ENCODE measurements around the gene MAN2A2. TPM values are rescaled to one million over a fixed set of nuclear protein-coding genes. Genes with fewer than 3 reads are reported as not detected.

Gene MAN2A2
- total RNA-seq, 4 donors from 2014 or later, result 46.8 to 109 (median 86.4) TPM

GRCh38 chr15:90885432-90886290 is 17.4 kb upstream of the MAN2A2 start:
- Histone ChIP-seq H3K27me3 (no peaks in the 10 kb centered on the region), H3K9me3 (no peaks in the 10 kb centered on the region), H3K27ac (peak overlapping the region; percentile 86 to 92 (median 90)), H3K36me3 (no peaks in the 10 kb centered on the region), H3K4me3 (peak overlapping the region in 2 of 4 donors; percentile 51 to 56), H3K4me1 (peaks cover 6 to 35% (median 23%) of the 10 kb centered on the region in 4 donors)
- DNase-seq, result peak; percentile 81
- WGBS, 2 donors (ENCODE audit: low coverage in 1 of 2), result 53% methylated on average over 23 of the region's 23 CpGs; no CpG with 5 or more reads in 1 of the 2 donors
- TF ChIP-seq EP300 (IDR thresholded peaks at IDR 0.05; ENCODE audit: low read depth) (no peak), POLR2AphosphoS5 (IDR thresholded peaks at IDR 0.05) (no peak), POLR2A (IDR thresholded peaks at IDR 0.05) (no peak)
- TF ChIP-seq, protein P1, sequence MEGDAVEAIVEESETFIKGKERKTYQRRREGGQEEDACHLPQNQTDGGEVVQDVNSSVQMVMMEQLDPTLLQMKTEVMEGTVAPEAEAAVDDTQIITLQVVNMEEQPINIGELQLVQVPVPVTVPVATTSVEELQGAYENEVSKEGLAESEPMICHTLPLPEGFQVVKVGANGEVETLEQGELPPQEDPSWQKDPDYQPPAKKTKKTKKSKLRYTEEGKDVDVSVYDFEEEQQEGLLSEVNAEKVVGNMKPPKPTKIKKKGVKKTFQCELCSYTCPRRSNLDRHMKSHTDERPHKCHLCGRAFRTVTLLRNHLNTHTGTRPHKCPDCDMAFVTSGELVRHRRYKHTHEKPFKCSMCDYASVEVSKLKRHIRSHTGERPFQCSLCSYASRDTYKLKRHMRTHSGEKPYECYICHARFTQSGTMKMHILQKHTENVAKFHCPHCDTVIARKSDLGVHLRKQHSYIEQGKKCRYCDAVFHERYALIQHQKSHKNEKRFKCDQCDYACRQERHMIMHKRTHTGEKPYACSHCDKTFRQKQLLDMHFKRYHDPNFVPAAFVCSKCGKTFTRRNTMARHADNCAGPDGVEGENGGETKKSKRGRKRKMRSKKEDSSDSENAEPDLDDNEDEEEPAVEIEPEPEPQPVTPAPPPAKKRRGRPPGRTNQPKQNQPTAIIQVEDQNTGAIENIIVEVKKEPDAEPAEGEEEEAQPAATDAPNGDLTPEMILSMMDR (IDR thresholded peaks at IDR 0.05), result peak; percentile 97 to 99 (median 98)
- intact Hi-C loops (cut with DNase I; ENCODE audit: low total_unique reads), result loop anchor here (1.0 to 10.0 kb wide), 2 partner anchors 171 to 237 kb away; partner anchors contain the start of gene BLM
- in situ Hi-C loops (cut with MboI; ENCODE audit: low pct_ligation_motif_present in 1 of 4, low pct_unique_long_range_greater_than_20kb in 1 of 4, low sequenced_read_pairs in 3 of 4), result loop anchor here (5.0 to 25.0 kb wide), 4 partner anchors 223 to 573 kb away; no protein-coding TSS in a partner anchor

DNA sequence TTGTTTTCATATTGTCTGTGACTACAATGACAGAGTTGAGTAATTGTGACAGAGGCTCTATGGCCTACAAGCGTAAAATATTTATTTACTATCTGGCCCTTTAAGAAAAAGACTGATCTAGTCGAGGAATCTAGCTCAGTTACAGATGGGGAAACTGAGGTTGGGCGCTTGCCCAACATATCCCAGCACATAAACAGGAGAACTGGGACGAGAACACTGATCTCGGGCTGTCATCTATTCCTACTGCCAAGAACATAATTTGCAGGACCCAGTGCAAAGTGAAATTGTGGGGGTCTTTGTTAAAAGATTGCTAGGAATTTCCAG is 16.8 kb upstream of the MAN2A2 start:
- H3K27ac ChIP-seq, result no peak overlapping the region
- H3K36me3 ChIP-seq, result no peaks in the 10 kb centered on the region
- peaks cover 6 to 35% (median 23%) of the 10 kb centered on the region in 4 donors for H3K4me1 ChIP-seq
- H3K9me3 ChIP-seq, result no peaks in the 10 kb centered on the region
- 28% methylated on average over 5 of the region's 5 CpGs; no CpG with 5 or more reads in 1 of the 2 donors for WGBS, 2 donors (ENCODE audit: low coverage in 1 of 2)
- DNase-seq, result no peak
- TF ChIP-seq POLR2A (IDR thresholded peaks at IDR 0.05) (no peak), POLR2AphosphoS5 (IDR thresholded peaks at IDR 0.05) (no peak), EP300 (IDR thresholded peaks at IDR 0.05; ENCODE audit: low read depth) (no peak)
- TF ChIP-seq, protein P1 (IDR thresholded peaks at IDR 0.05), result peak in 2 of 5 experiments; percentile 1 to 4
- no peak overlapping the region for H3K4me3 ChIP-seq
- intact Hi-C loops (cut with DNase I; ENCODE audit: low total_unique reads) (loop anchor here (10.0 kb wide), 1 partner anchor 171 kb away; the partner anchor contains the start of gene BLM), in situ Hi-C loops (cut with MboI; ENCODE audit: low pct_ligation_motif_present in 1 of 4, low pct_unique_long_range_greater_than_20kb in 1 of 4, low sequenced_read_pairs in 3 of 4) (loop anchor here (5.0 to 25.0 kb wide), 4 partner anchors 224 to 574 kb away; no protein-coding TSS in a partner anchor)
- H3K27me3 ChIP-seq, result no peaks in the 10 kb centered on the region

GRCh38 chr15:90887037-90887481 is 16.0 kb upstream of the MAN2A2 start:
- in situ Hi-C loops (cut with MboI; ENCODE audit: low pct_ligation_motif_present in 1 of 4, low pct_unique_long_range_greater_than_20kb in 1 of 4, low sequenced_read_pairs in 3 of 4) (loop anchor here (5.0 to 25.0 kb wide), 4 partner anchors 225 to 575 kb away; no protein-coding TSS in a partner anchor), intact Hi-C loops (cut with DNase I; ENCODE audit: low total_unique reads) (loop anchor here (10.0 kb wide), 1 partner anchor 172 kb away; the partner anchor contains the start of gene BLM)
- peaks cover 6 to 35% (median 23%) of the 10 kb centered on the region in 4 donors for H3K4me1 ChIP-seq
- DNase-seq, result no peak
- no peak overlapping the region for H3K4me3 ChIP-seq
- no peak for TF ChIP-seq EP300 (IDR thresholded peaks at IDR 0.05; ENCODE audit: low read depth)
- TF ChIP-seq, protein P1 (IDR thresholded peaks at IDR 0.05), result no peak
- no peak for TF ChIP-seq POLR2AphosphoS5 (IDR thresholded peaks at IDR 0.05)
- TF ChIP-seq POLR2A (IDR thresholded peaks at IDR 0.05), result no peak
- H3K27me3 ChIP-seq, result no peaks in the 10 kb centered on the region
- H3K27ac ChIP-seq, result no peak overlapping the region
- H3K36me3 ChIP-seq, result no peaks in the 10 kb centered on the region
- 71% methylated on average over 4 of the region's 13 CpGs; no CpG with 5 or more reads in 1 of the 2 donors for WGBS, 2 donors (ENCODE audit: low coverage in 1 of 2)
- H3K9me3 ChIP-seq, result no peaks in the 10 kb centered on the region

GRCh38 chr15:90889313-90889730 is 13.8 kb upstream of the MAN2A2 start:
- DNase-seq, result no peak
- Histone ChIP-seq H3K4me3 (no peak overlapping the region), H3K36me3 (no peaks in the 10 kb centered on the region), H3K4me1 (peaks cover 6 to 20% (median 13%) of the 10 kb centered on the region in 4 donors), H3K27me3 (no peaks in the 10 kb centered on the region), H3K27ac (no peak overlapping the region), H3K9me3 (no peaks in the 10 kb centered on the region)
- TF ChIP-seq, protein P1 (IDR thresholded peaks at IDR 0.05), result no peak
- no peak for TF ChIP-seq EP300 (IDR thresholded peaks at IDR 0.05; ENCODE audit: low read depth)
- TF ChIP-seq POLR2A (IDR thresholded peaks at IDR 0.05), result no peak
- TF ChIP-seq POLR2AphosphoS5 (IDR thresholded peaks at IDR 0.05), result no peak
- intact Hi-C loops (cut with DNase I; ENCODE audit: low total_unique reads) (loop anchor here (10.0 kb wide), 1 partner anchor 175 kb away; the partner anchor contains the start of gene BLM), in situ Hi-C loops (cut with MboI; ENCODE audit: low pct_ligation_motif_present in 1 of 4, low pct_unique_long_range_greater_than_20kb in 1 of 4, low sequenced_read_pairs in 3 of 4) (loop anchor here (5.0 to 25.0 kb wide), 4 partner anchors 227 to 577 kb away; no protein-coding TSS in a partner anchor)
- WGBS, 2 donors (ENCODE audit: low coverage in 1 of 2), result 79% methylated on average over 18 of the region's 18 CpGs; no CpG with 5 or more reads in 1 of the 2 donors
